DOHH2 (cell line): ENCODE data around the gene SMAGP.

Experiments used
- EZH2phosphoT487 ChIP-seq: fragments of 200-600 bp; sonication (generic); IDR thresholded peaks from 2 replicates; pipeline ENCODE4 v1.6.1; 2017; ENCODE audit warnings: borderline replicate concordance, mild to moderate bottlenecking, antibody characterized with exemption, low read length, moderate library complexity, mixed read lengths
- TF ChIP-seq, protein P1 (sequence below): fragments of 200-600 bp; sonication (generic); IDR thresholded peaks from one replicate; pipeline ENCODE4 v1.5.1; 2014; ENCODE audit warnings: antibody characterized with exemption, mild to moderate bottlenecking, low read depth, low read length; ENCODE audit not compliant: poor library complexity, severe bottlenecking

DNA sequence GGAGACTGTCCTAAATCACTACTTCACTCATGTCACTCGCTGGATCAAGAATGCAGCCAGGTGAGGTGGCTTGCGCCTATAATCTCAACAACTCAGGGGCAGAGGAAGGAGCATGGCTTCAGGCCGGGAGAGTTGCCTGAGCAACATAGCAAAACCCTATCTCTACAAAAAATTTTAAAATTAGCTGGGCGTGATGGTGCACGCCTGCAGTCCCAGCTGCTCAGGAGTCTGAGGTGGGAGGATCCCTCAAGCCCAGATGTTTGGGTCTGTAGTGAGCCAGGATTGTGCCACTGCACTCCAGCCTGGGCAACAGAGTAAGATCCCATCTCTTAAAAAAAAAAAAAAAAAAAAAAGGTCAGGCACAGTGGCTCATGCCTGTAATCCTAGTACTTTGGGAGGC is 5.9 kb downstream of the SMAGP start:
- TF ChIP-seq, protein P1, sequence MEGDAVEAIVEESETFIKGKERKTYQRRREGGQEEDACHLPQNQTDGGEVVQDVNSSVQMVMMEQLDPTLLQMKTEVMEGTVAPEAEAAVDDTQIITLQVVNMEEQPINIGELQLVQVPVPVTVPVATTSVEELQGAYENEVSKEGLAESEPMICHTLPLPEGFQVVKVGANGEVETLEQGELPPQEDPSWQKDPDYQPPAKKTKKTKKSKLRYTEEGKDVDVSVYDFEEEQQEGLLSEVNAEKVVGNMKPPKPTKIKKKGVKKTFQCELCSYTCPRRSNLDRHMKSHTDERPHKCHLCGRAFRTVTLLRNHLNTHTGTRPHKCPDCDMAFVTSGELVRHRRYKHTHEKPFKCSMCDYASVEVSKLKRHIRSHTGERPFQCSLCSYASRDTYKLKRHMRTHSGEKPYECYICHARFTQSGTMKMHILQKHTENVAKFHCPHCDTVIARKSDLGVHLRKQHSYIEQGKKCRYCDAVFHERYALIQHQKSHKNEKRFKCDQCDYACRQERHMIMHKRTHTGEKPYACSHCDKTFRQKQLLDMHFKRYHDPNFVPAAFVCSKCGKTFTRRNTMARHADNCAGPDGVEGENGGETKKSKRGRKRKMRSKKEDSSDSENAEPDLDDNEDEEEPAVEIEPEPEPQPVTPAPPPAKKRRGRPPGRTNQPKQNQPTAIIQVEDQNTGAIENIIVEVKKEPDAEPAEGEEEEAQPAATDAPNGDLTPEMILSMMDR, result no peak
- no peak for TF ChIP-seq EZH2phosphoT487
